ENCODE results near the gene VAPB.

Gene VAPB

DNA sequence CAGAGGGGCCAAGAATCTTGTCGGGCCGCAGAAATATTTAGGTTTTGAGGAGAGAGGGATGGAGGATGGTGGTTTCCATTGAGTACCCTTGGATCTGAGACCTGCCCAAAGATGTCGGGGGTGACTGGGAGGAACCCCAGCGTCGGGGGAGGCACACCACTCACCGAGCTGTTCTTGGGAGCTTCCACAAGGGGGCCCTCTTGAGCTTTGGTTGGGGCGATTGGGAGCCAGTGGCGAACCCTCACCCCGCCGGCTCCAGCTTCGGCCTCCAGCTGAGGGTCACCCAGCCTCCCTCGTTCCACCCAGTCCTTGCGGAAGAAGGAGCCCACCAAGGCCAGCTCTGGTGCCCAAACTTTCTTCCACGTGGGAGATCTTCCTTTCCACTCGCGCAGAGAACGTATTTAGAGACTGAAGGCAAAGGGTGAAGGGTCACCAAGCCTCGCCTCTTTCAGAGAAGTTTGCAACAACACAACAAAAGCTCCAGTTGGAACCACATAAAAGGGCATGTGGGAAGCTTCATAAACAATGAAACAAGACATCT is 92.5 kb downstream of the VAPB start:
- no peak for DNase-seq (ENCODE audit: low read depth in 2 of 2)

DNA sequence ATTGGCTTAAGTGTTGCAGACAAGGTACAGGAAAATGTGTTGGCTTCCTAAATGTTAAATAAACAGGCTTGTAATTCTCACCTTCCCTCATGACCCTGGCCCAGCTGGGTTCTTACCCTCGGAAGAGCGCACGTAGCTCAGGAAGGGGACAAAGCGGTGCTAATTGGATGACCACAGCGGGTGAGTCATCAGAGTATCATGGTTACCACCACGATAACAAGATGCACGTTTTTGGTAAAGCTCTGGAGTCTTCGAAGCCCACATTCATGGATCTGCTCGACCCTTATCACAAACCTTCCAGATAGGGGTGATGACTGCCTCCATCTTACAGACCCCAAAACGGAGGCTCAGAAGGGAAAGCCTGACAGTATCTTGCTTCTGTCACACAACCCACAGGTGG is 93.4 kb downstream of the VAPB start:
- no peak for DNase-seq (ENCODE audit: low read depth in 2 of 2)

DNA sequence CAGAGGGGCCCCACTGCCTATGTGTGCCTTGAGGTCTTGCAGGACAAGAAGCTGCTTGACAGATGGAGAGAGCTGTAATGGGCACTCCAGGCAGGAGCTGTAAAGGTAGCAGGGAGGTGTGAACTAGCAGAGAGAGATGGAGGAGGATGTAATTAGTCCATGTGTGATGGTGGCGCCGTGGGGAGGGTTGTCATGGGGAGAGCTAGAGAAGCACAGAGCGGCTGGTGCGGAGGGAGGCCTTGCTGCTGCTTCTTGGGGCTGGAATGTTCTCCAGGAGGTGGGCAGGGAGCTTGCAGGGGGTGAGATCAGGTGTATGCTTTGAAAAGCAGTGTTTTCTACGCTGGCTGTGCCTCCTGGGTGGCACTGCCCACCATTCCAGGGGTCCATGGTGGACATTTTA is 94.0 kb downstream of the VAPB start:
- no peak for DNase-seq (ENCODE audit: low read depth in 2 of 2)

DNA sequence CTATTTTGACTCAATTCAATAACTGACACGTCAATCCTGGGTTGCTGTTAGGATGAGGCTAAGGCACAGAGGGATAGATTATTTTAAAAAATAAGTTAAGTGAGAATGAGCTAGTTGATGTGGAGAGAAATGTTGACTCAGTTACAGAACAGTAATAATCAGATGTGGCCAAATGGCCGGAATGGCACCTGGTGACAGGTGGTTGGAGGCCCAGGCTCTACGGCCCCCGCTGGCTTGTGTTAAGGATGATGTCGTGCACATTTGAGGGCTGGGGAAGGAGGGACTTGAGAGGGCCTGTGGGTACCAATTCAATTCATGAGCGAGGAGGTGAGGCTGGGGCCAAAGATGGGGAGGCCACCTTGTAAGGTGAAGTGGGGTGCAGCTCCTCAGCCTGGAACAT is 94.4 kb downstream of the VAPB start:
- DNase-seq (ENCODE audit: low read depth in 2 of 2) = no peak

DNA sequence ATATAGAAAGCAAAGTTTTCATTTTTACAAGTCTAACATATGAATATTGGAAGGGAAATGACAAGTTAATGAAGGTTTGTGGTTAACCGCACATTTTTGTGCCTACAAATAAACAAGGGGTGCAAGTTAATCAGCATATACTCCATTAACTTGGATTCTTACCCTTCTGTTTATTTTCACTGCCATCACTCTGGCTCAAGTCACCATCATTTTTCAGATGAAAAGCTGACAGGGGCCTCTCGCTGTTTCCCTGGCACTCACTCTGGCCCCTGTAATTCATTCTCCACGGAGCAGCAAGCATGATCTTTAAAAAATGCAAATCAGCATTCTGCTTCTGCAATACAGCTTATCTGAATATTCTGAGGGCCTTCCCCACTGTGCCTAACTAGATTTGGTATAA is 96.4 kb downstream of the VAPB start:
- no peak for DNase-seq (ENCODE audit: low read depth in 2 of 2)

DNA sequence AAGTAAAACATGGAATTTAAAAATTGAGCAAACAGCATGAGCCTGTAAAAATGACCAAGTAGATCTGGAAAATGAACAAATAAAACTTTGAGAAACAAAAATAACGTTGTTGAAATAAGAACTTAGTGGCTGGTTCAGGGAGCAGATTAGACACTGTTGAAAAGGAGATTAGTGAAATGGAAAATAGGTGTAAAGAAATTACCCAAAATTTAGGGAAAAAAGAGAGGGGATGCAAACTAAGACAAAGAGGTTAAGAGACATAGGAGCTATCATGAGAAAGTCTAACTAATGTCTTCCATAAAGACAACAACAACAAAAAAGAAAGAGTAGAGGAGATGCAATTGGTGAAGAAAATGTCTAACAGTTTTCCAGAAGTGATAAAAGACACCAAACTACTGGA is 97.2 kb downstream of the VAPB start:
- no peak for DNase-seq (ENCODE audit: low read depth in 2 of 2)

DNA sequence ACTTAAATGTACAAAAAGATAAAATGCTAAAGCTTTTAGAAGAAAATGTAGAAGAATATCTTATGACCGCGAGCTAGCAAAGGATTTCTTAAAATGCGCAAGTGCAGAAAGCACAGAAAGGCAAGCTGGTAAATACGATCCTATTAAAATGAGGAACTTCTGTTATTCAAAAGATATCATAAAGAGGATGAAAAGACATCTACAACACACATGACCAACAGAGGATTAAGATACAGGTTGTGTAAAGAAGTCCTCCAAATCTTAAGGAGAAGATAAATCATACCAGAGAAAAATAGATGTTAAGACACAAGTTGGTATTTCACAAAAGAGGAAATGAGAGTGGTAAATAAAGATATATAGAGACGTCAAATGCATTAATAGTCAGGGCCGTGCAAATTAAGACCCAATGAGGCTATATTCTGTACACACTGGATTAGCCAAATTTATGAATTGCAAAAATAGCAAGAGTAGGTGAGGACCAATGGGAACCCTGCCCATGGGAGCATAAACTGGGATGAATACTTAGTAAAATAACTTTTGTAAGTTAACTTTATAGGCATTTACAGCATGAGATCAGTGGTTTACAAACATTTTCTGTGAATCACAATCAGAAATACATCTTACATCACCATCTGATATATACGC is 103.2 kb downstream of the VAPB start:
- DNase-seq (ENCODE audit: low read depth in 2 of 2) = no peak

DNA sequence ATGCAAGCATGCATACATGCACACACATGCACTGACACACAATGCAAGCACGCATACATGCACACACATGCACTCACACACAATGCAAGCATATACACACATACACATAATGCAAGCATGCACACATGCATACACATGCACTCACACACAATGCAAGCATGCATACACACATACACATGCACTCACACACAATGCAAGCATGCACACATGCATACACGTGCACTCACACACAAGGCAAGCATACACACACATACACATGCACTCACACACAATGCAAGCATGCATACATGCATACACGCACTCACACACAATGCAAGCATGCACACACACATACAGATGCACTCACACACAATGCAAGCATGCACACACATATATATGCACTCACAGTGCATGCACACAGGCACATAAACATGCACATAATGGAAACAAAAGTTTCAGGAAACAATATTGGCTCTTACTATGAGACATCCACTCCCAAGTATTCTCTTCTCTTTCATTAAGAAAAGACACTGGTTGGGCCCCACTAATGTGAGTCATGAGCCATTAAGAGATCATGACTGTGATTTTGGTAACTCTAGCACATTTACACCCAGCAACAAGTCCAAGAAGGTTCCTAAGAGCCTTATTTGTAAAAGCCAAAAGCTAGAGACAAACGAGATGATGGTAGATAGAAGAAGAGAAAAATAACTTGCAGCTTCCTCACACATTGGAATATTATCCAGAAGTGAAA is 103.9 kb downstream of the VAPB start:
- no peak for DNase-seq (ENCODE audit: low read depth in 2 of 2)

DNA sequence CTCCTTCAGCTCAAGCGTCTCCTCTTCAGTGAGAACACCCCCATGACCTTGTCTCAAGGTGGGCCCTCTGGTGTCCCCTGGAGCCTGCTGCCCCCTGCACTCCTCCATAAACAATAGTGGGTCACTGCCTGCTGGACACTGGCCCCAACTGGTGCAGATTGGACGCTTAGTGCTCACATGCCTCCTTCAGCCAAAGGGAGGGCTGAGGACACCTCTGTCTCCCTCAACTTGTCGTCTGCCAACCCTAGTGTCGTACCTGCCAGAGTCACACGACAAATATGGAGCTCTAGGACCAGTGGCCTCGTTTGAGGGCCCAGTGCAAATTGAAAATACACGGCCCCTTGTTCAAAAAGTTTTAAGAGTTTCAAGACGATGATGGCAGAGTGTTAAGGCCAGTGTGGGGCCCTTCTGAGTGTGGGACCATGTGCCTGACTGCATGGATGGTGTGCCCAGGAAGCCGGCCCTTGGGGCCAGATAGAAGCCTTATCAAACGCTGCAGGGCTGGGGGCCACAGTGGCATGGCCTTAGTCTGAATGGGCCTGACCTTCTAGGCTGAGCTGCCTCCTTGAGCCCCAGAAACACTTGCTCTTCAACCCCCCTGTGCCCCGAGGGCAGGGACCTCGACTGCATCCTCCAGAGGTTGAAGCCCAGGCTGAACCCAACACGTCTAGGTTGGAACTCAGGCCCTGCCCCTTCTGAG is 106.0 kb downstream of the VAPB start:
- DNase-seq (ENCODE audit: low read depth in 2 of 2) = no peak

DNA sequence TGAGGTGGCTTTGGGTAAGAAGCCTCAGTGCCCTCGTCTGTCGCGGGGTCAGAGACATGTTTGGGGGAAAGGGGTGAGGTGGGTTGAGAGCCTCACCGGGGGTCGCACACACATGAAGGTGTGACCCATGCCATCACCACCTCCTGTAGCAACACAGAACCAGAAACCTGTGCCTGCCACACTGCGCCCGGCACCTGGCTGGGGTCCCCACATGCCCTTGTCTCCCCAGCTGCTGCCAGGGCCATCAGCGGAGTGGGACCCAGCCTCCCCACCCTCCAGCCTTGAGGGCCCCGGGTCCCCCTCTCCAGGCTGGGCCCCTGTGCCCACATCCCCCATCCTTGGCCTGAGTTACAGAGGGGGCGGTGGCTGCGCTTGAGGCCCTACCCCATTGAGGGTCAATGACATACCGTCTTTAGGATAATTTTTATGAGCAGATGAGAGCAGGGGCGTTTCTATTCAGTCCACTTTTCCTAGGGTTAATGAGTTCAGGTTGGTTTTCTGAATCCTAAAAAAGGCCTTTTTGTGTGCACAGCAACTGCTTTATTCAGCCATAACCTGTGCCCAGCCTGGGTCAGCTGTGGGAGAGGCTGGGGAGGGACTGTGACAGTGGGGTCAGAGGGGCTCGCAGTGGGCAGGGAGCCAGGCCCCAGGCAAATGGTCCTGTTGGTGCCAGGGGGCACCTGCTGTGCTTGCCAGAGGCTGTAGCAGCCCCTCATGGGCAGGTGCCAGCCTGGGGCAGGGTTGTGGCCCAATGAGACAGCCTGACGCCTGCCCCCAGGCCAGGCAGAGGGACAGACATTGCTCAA is 106.8 kb downstream of the VAPB start:
- no peak for DNase-seq (ENCODE audit: low read depth in 2 of 2)

DNA sequence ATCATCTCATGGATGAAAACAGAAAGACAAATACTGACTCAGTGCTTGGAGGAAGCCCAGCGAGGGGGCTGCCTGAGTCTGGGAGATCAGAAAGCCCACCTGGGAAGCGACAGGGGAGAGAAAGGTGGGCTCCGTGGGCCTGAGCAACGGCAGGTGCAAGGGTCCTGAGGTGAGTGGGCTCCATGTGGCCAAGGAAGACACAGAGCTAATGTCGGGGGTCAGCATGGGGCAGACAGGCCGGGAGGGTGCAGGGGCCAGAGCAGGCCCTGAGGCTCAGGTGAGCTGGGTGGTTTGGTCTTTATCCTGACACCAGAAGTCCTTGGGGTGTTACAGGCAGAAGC is 107.4 kb downstream of the VAPB start:
- DNase-seq (ENCODE audit: low read depth in 2 of 2) = no peak

DNA sequence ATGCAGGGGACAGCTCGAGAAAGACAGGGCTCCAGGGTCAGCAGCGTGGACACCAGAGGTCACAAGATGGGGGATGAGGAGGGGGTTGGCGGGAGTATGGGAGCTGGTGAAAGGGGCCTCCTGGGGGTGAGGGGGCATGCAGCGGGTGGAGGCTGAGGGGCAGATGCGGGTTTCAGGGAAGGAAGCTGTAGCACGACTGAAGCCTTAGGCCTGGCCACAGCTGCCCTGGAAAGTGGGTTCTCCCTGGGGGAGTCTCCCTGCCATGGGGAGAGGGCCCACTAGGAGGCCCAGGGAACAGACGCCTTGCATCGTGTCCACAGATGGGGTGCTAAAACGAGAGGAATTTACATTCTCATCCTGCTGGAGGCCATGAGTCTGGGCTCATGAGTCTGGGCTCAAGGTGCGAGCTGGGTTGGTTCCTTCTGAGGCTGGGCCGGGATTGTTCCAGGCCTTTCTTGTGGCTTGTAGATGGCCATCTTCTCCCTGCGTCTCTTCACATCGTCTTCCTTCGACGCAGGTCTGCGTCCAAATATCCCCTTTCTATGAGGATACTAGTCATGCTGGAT is 108.1 kb downstream of the VAPB start:
- no peak for DNase-seq (ENCODE audit: low read depth in 2 of 2)

DNA sequence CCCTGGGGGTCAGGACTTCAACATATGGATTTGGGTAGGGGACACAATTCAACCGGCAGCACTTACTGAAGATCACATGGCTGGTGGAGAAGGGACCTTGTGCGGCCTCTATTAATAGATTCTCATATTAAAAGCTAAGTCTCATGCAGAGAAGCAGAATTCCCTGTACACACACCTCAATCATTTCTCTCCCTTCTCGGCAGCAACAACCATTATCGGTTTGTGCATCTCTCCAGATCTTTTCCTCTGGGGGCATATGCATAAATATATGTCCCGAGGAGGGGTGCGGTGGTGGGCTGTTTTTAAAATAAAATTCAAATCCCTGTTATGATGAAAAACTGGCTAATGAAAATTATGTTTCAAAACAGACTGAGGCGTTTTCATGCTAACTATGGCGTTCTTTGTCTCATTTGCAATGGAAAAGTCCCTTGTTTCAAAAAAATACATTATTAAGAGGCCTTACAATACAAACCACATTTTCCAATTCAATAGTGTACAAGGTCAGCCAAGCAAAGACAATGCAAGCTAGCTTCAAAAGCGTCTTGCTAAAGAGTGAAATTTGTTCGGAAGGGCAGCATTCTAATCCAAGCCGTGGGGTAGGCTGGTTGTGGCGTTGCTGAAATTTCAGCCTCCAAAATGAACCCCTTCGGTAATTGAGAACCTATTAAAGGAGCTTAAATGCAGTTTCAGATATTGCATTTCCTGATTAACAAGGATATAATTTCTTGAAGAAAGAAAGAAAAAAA is 108.9 kb downstream of the VAPB start:
- DNase-seq (ENCODE audit: low read depth in 2 of 2) = no peak

DNA sequence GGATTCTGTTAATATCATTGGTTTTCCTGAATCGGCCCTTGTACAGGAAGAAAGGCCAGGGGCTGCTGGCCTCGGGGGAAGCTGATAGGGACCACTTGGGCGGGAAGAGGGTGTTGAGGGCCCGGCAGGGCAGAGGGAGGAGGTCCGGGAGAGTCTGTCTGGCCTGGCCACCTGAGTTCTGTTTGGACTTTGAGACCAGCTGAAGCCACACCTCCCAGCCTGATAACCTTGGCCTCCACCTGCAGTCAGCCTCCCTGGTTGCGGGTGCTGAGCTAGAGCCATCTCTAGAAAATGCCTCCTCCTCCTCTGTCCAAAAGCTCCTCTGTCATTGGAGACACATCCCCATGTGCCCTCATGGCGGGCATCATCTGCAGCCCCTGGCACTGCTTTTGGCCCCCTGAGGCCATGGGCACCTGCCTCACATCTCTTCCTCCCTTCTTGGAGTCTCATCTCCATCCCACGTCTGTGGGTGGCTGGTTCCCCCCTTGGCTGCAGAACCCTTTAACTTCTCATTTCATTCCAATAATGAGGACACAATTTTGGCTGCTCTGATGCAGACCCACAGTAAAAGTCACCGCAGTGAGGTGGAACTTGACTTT is 109.5 kb downstream of the VAPB start:
- no peak for DNase-seq (ENCODE audit: low read depth in 2 of 2)

DNA sequence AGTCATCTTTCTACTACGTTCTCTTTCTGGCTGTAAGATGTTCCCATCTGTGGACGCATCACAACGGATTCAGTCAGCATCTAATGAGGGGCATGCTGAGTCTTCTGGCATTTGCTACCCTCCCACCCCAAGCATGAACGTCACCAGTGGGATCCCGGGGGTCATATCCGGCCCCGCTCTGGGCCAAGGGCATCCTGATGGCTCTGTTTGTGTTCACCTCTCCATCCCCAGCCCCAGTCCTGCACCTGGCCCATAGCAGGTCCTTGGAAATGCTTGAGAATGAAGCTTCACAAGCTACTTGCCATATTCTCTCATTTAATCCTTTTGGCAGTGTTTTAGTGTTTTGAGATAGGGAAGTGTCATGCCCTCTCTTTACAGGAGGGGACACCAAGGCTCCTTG is 111.2 kb downstream of the VAPB start:
- no peak for DNase-seq (ENCODE audit: low read depth in 2 of 2)

Data from fibroblast of skin of left quadriceps (primary cell).